ENCODE measurements around the gene TMEM82. TPM values are rescaled to one million over a fixed set of nuclear protein-coding genes. Genes with fewer than 3 reads are reported as not detected.

Gene TMEM82
- total RNA-seq, 2 experiments from 2014 or later, result not detected

- no peaks in the 10 kb centered on the region for H3K4me1 Mint-ChIP-seq (ENCODE audit: low read depth)
- H3K4me1 ChIP-seq (ENCODE audit: insufficient read depth, low read length), result peaks cover 3% of the 10 kb centered on the region
- H3K4me3 Mint-ChIP-seq, result no peak overlapping the region
- no peak for TF ChIP-seq CTCF (IDR thresholded peaks at IDR 0.05)
- H3K27me3 ChIP-seq (ENCODE audit: control insufficient read depth in 1 of 2, insufficient read depth in 2 of 2, low read length in 2 of 2), result peaks cover 16 to 20% of the 10 kb centered on the region in 2 experiments
- no peaks in the 10 kb centered on the region for H3K9me3 ChIP-seq (ENCODE audit: control insufficient read depth in 1 of 2, insufficient read depth in 1 of 2, low read length in 2 of 2)
- no peaks in the 10 kb centered on the region for H3K9me3 Mint-ChIP-seq
- no peaks in the 10 kb centered on the region for H3K36me3 ChIP-seq (ENCODE audit: insufficient read depth, low read length)
- ChIA-PET POLR2A (no interaction called here), CTCF (no interaction called here)
- H3K36me3 Mint-ChIP-seq (ENCODE audit: low read depth), result no peaks in the 10 kb centered on the region
- no peak overlapping the region for H3K27ac Mint-ChIP-seq
- ATAC-seq (ENCODE audit: poor library complexity), result no peak
- H3K27ac ChIP-seq (ENCODE audit: low read depth in 1 of 2, low read length in 2 of 2), result no peak overlapping the region
- no peak overlapping the region for H3K4me3 ChIP-seq (ENCODE audit: low read length)
- intact Hi-C loops (cut with DNase I, micrococcal nuclease), result no loop called here
- peaks cover 38% of the 10 kb centered on the region for H3K27me3 Mint-ChIP-seq
- no peak for DNase-seq
Observed at GRCh38 chr1:15764269-15764764, 22.0 kb downstream of the TMEM82 start.

- TF ChIP-seq CTCF (IDR thresholded peaks at IDR 0.05), result no peak
- intact Hi-C loops (cut with DNase I, micrococcal nuclease), result no loop called here
- no peak overlapping the region for H3K4me3 ChIP-seq (ENCODE audit: low read length)
- H3K27ac ChIP-seq (ENCODE audit: low read depth in 1 of 2, low read length in 2 of 2), result no peak overlapping the region
- H3K36me3 Mint-ChIP-seq (ENCODE audit: low read depth), result no peaks in the 10 kb centered on the region
- CTCF ChIA-PET, result no interaction called here
- H3K9me3 ChIP-seq (ENCODE audit: control insufficient read depth in 1 of 2, insufficient read depth in 1 of 2, low read length in 2 of 2), result no peaks in the 10 kb centered on the region
- POLR2A ChIA-PET, result no interaction called here
- H3K4me3 Mint-ChIP-seq, result no peak overlapping the region
- no peak overlapping the region for H3K27ac Mint-ChIP-seq
- H3K27me3 Mint-ChIP-seq, result peaks cover 33% of the 10 kb centered on the region
- DNase-seq (no peak), ATAC-seq (ENCODE audit: poor library complexity) (no peak)
- H3K27me3 ChIP-seq (ENCODE audit: control insufficient read depth in 1 of 2, insufficient read depth in 2 of 2, low read length in 2 of 2), result peaks cover 11 to 15% of the 10 kb centered on the region in 2 experiments
- no peaks in the 10 kb centered on the region for H3K4me1 ChIP-seq (ENCODE audit: insufficient read depth, low read length)
- H3K4me1 Mint-ChIP-seq (ENCODE audit: low read depth), result no peaks in the 10 kb centered on the region
- H3K36me3 ChIP-seq (ENCODE audit: insufficient read depth, low read length), result no peaks in the 10 kb centered on the region
- no peaks in the 10 kb centered on the region for H3K9me3 Mint-ChIP-seq
Observed at GRCh38 chr1:15764890-15765289, 22.6 kb downstream of the TMEM82 start.

- no peak for TF ChIP-seq CTCF (IDR thresholded peaks at IDR 0.05)
- no peak for ATAC-seq (ENCODE audit: poor library complexity)
- peaks cover 5 to 11% of the 10 kb centered on the region in 2 experiments for H3K27me3 ChIP-seq (ENCODE audit: control insufficient read depth in 1 of 2, insufficient read depth in 2 of 2, low read length in 2 of 2)
- Mint-ChIP-seq H3K36me3 (ENCODE audit: low read depth) (no peaks in the 10 kb centered on the region), H3K4me3 (no peak overlapping the region), H3K27ac (no peak overlapping the region), H3K9me3 (no peaks in the 10 kb centered on the region), H3K4me1 (ENCODE audit: low read depth) (no peaks in the 10 kb centered on the region), H3K27me3 (peaks cover 34% of the 10 kb centered on the region)
- intact Hi-C loops (cut with DNase I, micrococcal nuclease), result no loop called here
- no peak overlapping the region for H3K4me3 ChIP-seq (ENCODE audit: low read length)
- ChIA-PET POLR2A (no interaction called here), CTCF (no interaction called here)
- H3K27ac ChIP-seq (ENCODE audit: low read depth in 1 of 2, low read length in 2 of 2), result no peak overlapping the region
- no peaks in the 10 kb centered on the region for H3K9me3 ChIP-seq (ENCODE audit: control insufficient read depth in 1 of 2, insufficient read depth in 1 of 2, low read length in 2 of 2)
- no peaks in the 10 kb centered on the region for H3K4me1 ChIP-seq (ENCODE audit: insufficient read depth, low read length)
- no peaks in the 10 kb centered on the region for H3K36me3 ChIP-seq (ENCODE audit: insufficient read depth, low read length)
- no peak for DNase-seq
Observed at GRCh38 chr1:15765495-15766194, 23.3 kb downstream of the TMEM82 start.

Data from CD4-positive, alpha-beta T cell (primary cell).